A673 (cell line): ENCODE results near the gene SP7. TPM values are rescaled to one million over a fixed set of nuclear protein-coding genes. Genes with fewer than 3 reads are reported as not detected.
A peak's percentile ranks its signal among the peaks of the same experiment; 100 is the strongest.

Experiments used
- BruUV-seq: library from RNA; stranded (reverse); fragments of 400-500 nt; replicated peaks from 2 replicates; lab custom pipeline; 2021; lab: Mats Ljungman, UMichigan
- CTCF ChIA-PET: fragments of 300-600 bp; sonication (Branson Sonifier 250); formaldehyde crosslinking; loops from one replicate; lab custom pipeline; 2022; ENCODE audit warnings: antibody characterized with exemption; lab: Charles Lee
- POLR2A ChIA-PET: fragments of 300-600 bp; sonication (Branson Sonifier 250); formaldehyde crosslinking; loops from one replicate; lab custom pipeline; 2022; ENCODE audit warnings: antibody characterized with exemption; ENCODE audit not compliant: low non-redundant PET; lab: Charles Lee
- DNase-seq: peaks from one replicate; pipeline ENCODE4 v3.0.0-alpha.2; 2015; ENCODE audit warnings: low spot score
- H3K27ac ChIP-seq: fragments of 200-600 bp; sonication (generic); 2 replicates; pipeline ENCODE4 v1.5.1; 2016; ENCODE audit warnings: mixed run types, low read depth, mild to moderate bottlenecking, mixed read lengths, antibody characterized with exemption, low read length; ENCODE audit not compliant: poor library complexity, severe bottlenecking
- H3K27me3 ChIP-seq: fragments of 200-600 bp; sonication (generic); replicated peaks from 2 replicates; pipeline ENCODE4 v1.6.1; 2017; ENCODE audit warnings: mixed run types, low read depth, mild to moderate bottlenecking, mixed read lengths, antibody characterized with exemption, low read length; ENCODE audit not compliant: insufficient read depth, poor library complexity
- H3K36me3 ChIP-seq: fragments of 200-600 bp; sonication (generic); 2 replicates; pipeline ENCODE4 v1.6.1; 2016; ENCODE audit warnings: mixed run types, mild to moderate bottlenecking, mixed read lengths, antibody characterized with exemption, low read length; ENCODE audit not compliant: insufficient read depth, poor library complexity, severe bottlenecking
- H3K4me1 ChIP-seq: fragments of 200-600 bp; sonication (generic); 2 replicates; pipeline ENCODE4 v1.6.1; 2017; ENCODE audit warnings: mixed run types, mild to moderate bottlenecking, mixed read lengths, antibody characterized with exemption, low read length; ENCODE audit not compliant: insufficient read depth, poor library complexity, severe bottlenecking
- H3K4me3 ChIP-seq: fragments of 200-600 bp; sonication (generic); 2 replicates; pipeline ENCODE4 v1.5.1; 2016; ENCODE audit warnings: low read depth, mixed run types, mild to moderate bottlenecking, mixed read lengths, low read length; ENCODE audit not compliant: poor library complexity, severe bottlenecking
- H3K9me3 ChIP-seq: fragments of 200-600 bp; sonication (generic); 2 replicates; pipeline ENCODE4 v1.6.1; 2016; ENCODE audit warnings: mixed run types, low read depth, mild to moderate bottlenecking, mixed read lengths, antibody characterized with exemption, low read length; ENCODE audit not compliant: poor library complexity, severe bottlenecking
- CTCF ChIP-seq: fragments of 300-800, 200-600 bp; sonication (generic); conservative IDR thresholded peaks from 2 replicates; pipeline ENCODE4 v1.5.1; 2017; ENCODE audit warnings: low read depth, mild to moderate bottlenecking, antibody characterized with exemption, low read length, moderate library complexity, mixed read lengths
- EZH2 ChIP-seq: fragments of 200-600 bp; sonication (generic); IDR thresholded peaks from 2 replicates; pipeline ENCODE4 v1.6.1; 2017; ENCODE audit warnings: borderline replicate concordance, low read depth, mild to moderate bottlenecking, mixed read lengths, antibody characterized with exemption, low read length; ENCODE audit not compliant: poor library complexity, severe bottlenecking
- intact Hi-C: fragments of 100-400 bp; cut with micrococcal nuclease; formaldehyde crosslinking; loops from one replicate; pipeline ENCODE4 v1.10.0; 2022; ENCODE audit not compliant: unreplicated experiment
- total RNA-seq: library from RNA; stranded (reverse); gene quantifications from 2 replicates; pipeline ENCODE4 v1.2.3, GENCODE V29; 2021

Gene SP7
- total RNA-seq, 1 experiment from 2014 or later, result not detected

DNA sequence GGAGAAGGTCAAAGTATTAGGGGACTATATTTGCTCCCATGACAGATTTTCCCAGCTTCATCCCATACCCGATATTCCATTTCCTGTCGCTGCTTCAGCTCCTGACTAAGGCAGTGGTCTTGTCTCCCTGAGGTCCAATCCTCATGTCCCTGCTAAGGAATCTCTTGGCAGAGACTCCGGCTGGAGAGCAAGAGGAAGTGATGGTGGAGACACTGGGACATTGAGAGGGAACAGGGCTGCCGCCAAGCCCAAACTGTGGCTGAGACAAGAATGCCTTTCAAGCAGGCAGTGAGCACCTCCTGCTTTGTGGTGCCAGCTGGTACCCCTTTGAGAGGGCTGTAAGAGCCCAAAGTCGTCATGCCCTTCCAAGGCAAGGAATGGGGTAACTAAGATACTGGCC, 5.5 kb downstream of the SP7 start:
- no peak overlapping the region for H3K4me3 ChIP-seq
- H3K4me1 ChIP-seq, result peaks cover 3% of the 10 kb centered on the region
- H3K27ac ChIP-seq, result no peak overlapping the region
- H3K27me3 ChIP-seq, result no peaks in the 10 kb centered on the region
- no peaks in the 10 kb centered on the region for H3K36me3 ChIP-seq
- no peaks in the 10 kb centered on the region for H3K9me3 ChIP-seq
- no peak for TF ChIP-seq CTCF
- no peak for TF ChIP-seq EZH2
- no peak for DNase-seq
- no TSS peak for BruUV-seq
- ChIA-PET CTCF (no interaction called here), POLR2A (no interaction called here)
- intact Hi-C loops, result no loop called here

DNA sequence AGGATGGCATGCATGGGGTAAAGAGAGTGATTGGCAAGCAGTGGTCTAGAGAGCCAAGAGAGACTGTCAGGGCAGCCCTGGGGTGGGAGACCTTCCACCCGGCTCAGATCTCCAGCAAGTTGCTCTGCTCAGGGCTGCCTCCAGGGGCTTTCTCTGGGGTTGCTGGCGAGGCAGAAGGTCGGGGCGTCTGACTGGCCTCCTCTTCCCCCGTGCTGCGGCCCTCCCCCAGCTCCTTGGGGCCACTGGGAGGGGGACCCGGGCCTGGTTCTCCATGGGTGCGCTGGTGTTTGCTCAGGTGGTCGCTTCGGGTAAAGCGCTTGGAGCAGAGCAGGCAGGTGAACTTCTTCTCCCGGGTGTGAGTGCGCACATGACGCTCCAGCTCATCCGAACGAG, 8.1 kb downstream of the SP7 start:
- intact Hi-C loops, result no loop called here
- Histone ChIP-seq H3K27me3 (no peaks in the 10 kb centered on the region), H3K4me1 (peaks cover 6% of the 10 kb centered on the region), H3K36me3 (no peaks in the 10 kb centered on the region), H3K4me3 (no peak overlapping the region), H3K27ac (no peak overlapping the region), H3K9me3 (no peaks in the 10 kb centered on the region)
- no peak for TF ChIP-seq CTCF
- no peak for TF ChIP-seq EZH2
- DNase-seq, result no peak
- ChIA-PET CTCF (no interaction called here), POLR2A (no interaction called here)
- BruUV-seq, result no TSS peak

- no TSS peak for BruUV-seq
- CTCF ChIA-PET, result interaction anchor here (0.7 kb wide), 1 partner anchor 181 kb away, joined by 3 read pairs; no protein-coding TSS in a partner anchor
- Histone ChIP-seq H3K36me3 (no peaks in the 10 kb centered on the region), H3K4me1 (peaks cover 6% of the 10 kb centered on the region), H3K27me3 (no peaks in the 10 kb centered on the region), H3K27ac (no peak overlapping the region), H3K9me3 (no peaks in the 10 kb centered on the region), H3K4me3 (no peak overlapping the region)
- TF ChIP-seq EZH2 (no peak), CTCF (0 out of 2 replicates have a peak, but pooled peaks have one; percentile 39)
- intact Hi-C loops, result no loop called here
- DNase-seq, result no peak
- POLR2A ChIA-PET, result no interaction called here
These were observed 8.6 kb downstream of the SP7 start for GRCh38 chr12:53327435-53328042.
